LNCAP (cell line): Measurements from ENCODE around the gene PPIF.

Experiments used
- CTCF ChIP-seq: fragments of 450-650 bp; IDR thresholded peaks from 2 replicates; pipeline ENCODE4 v1.5.1; 2017; ENCODE audit warnings: mild to moderate bottlenecking

Gene PPIF

GRCh38 chr10:79344502-79345195 lies 2.6 kb upstream of the PPIF start:
- no peak for TF ChIP-seq CTCF

GRCh38 chr10:79345241-79346011 lies 1.8 kb upstream of the PPIF start:
- TF ChIP-seq CTCF = no peak

GRCh38 chr10:79346012-79346340 lies 1.3 kb upstream of the PPIF start:
- no peak for TF ChIP-seq CTCF

- no peak for TF ChIP-seq CTCF
These were observed 662 bp upstream of the PPIF start for GRCh38 chr10:79346388-79347225.

- TF ChIP-seq CTCF = no peak
These were observed 798 bp downstream of the PPIF start for GRCh38 chr10:79347894-79348639.

GRCh38 chr10:79348640-79348988 lies 1.3 kb downstream of the PPIF start:
- no peak for TF ChIP-seq CTCF

GRCh38 chr10:79349072-79349491 lies 1.8 kb downstream of the PPIF start:
- no peak for TF ChIP-seq CTCF
